BE2C (cell line): Measurements from ENCODE around the gene PFDN1.

Source experiments
- DNase-seq: peaks from one replicate; pipeline ENCODE4 v3.0.0-alpha.2; 2020
- H3K27me3 ChIP-seq: fragments of 250-450 bp; sonication (Bioruptor Pico); 2 replicates; pipeline ENCODE4 v1.5.1; 2020; ENCODE audit warnings: mild to moderate bottlenecking
- H3K36me3 ChIP-seq: fragments of 250-450 bp; sonication (Bioruptor Pico); 2 replicates; pipeline ENCODE4 v1.5.1; 2020; ENCODE audit warnings: mild to moderate bottlenecking
- H3K4me1 ChIP-seq: fragments of 250-450 bp; sonication (Bioruptor Pico); 2 replicates; pipeline ENCODE4 v1.5.1; 2020
- H3K4me3 ChIP-seq: 2 replicates; pipeline ENCODE4 v1.5.1; 2011; ENCODE audit warnings: low read depth, low read length
- H3K9me3 ChIP-seq: fragments of 250-450 bp; sonication (Bioruptor Pico); 2 replicates; pipeline ENCODE4 v1.5.1; 2020
- TF ChIP-seq, protein P1 (sequence below): IDR thresholded peaks from 2 replicates; pipeline ENCODE4 v1.5.1; 2012; ENCODE audit warnings: mild to moderate bottlenecking, low read depth, low read length

PFDN1 gene

DNA sequence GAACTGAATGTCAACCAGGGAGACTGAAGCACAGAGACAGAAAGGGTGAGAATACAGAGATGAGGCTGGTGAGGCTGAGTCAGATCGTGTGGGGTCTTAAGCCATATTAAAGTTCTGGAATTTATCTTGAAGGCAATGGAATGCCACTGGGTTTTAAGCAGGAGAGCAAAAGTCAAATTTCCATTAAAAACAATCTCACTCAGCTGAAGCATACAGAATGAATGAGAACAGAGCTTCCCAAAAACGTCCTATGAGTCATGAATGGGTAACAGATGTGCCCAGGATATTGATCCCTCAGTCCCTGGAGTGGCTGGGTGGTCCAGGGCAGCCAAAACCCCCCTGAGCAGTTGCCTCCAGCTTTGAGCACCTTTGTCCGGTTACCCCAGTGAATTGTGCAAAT lies 44.9 kb downstream of the PFDN1 start:
- H3K36me3 ChIP-seq: peaks cover 14% of the 10 kb centered on the region
- 0 out of 2 replicates have a peak, but pooled peaks cover 5% of the 10 kb centered on the region for H3K9me3 ChIP-seq
- no peak overlapping the region for H3K4me3 ChIP-seq
- TF ChIP-seq, protein P1, sequence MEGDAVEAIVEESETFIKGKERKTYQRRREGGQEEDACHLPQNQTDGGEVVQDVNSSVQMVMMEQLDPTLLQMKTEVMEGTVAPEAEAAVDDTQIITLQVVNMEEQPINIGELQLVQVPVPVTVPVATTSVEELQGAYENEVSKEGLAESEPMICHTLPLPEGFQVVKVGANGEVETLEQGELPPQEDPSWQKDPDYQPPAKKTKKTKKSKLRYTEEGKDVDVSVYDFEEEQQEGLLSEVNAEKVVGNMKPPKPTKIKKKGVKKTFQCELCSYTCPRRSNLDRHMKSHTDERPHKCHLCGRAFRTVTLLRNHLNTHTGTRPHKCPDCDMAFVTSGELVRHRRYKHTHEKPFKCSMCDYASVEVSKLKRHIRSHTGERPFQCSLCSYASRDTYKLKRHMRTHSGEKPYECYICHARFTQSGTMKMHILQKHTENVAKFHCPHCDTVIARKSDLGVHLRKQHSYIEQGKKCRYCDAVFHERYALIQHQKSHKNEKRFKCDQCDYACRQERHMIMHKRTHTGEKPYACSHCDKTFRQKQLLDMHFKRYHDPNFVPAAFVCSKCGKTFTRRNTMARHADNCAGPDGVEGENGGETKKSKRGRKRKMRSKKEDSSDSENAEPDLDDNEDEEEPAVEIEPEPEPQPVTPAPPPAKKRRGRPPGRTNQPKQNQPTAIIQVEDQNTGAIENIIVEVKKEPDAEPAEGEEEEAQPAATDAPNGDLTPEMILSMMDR: no peak
- no peak for DNase-seq
- H3K4me1 ChIP-seq: peaks cover 9% of the 10 kb centered on the region
- H3K27me3 ChIP-seq: no peaks in the 10 kb centered on the region

DNA sequence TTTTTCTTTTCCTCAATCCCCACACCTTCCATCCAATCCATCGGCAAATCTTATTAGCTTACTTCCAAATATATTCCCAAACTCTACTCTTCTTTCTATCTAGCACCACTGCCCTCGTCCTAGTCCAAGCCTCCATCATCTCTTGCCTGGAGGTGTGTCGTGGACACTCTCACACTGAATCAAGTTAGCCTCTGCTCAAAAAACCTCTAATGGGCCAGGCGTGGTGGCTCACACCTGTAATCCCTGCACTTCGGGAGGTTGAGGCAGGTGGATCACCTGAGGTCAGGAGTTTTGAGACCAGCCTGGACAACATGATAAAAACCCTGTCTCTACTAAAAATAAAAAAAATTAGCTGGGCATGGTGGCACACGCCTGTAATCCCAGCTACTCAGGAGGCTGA lies 46.2 kb downstream of the PFDN1 start:
- peaks cover 14% of the 10 kb centered on the region for H3K36me3 ChIP-seq
- H3K4me1 ChIP-seq: peaks cover 4% of the 10 kb centered on the region
- no peak for DNase-seq
- H3K27me3 ChIP-seq: no peaks in the 10 kb centered on the region
- TF ChIP-seq, protein P1: no peak
- H3K4me3 ChIP-seq: no peak overlapping the region
- 0 out of 2 replicates have a peak, but pooled peaks cover 5% of the 10 kb centered on the region for H3K9me3 ChIP-seq

DNA sequence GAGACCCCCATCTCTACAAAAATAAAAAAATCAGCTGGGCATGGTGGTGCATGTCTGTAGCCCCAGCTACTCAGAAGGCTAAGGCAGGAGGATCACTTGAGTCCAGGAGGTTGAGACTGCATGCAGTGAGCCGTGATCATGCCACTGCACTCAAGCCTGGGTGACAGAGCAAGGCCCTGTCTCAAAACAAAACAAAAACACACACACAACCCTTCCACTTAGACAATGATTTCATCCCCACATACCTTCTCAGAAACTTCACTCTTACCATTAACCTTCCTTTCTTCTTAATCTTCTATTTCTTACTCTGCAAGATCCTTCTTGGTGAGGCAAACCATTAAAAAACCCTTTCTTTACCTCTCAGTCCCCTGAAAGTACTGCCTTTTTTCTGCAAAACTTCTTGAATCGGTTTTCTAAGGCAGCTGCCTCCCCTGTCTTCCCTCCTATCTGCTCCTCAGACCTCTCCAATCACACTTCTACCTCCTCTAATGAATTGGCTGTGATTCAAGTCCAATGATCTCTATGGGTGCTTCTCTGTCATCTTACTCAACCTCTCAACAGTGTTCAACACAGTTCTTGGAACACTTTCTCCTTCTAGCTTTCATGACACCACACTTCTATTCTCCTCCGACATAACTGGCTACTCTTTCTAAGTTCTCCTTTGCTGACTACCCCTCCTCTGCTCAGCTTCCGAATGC lies 47.3 kb downstream of the PFDN1 start:
- H3K9me3 ChIP-seq: 0 out of 2 replicates have a peak, but pooled peaks cover 5% of the 10 kb centered on the region
- TF ChIP-seq, protein P1: no peak

DNA sequence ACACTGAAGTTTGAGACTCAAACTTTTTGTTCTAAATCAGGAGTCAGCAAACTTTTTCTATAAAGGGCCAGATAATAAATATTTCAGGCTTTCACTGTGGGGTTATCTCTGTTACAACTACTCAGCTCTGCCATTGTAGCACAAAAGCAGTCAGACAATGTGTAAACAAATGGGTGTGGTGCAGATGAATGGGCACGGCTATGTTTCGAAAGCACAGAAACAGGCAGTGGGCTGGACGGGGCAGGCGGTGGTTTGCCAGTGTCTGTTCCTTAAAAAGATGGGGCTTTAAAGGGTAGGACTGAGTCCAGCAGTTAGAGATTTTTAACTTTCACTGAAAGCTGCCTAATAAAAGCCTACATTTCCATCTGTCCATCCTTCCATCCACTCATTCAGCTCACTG lies 48.9 kb downstream of the PFDN1 start:
- Histone ChIP-seq H3K36me3 (peaks cover 1% of the 10 kb centered on the region; the same call in 1 of the 2 replicates), H3K9me3 (no peaks in the 10 kb centered on the region), H3K4me3 (no peak overlapping the region), H3K4me1 (no peaks in the 10 kb centered on the region), H3K27me3 (no peaks in the 10 kb centered on the region)
- TF ChIP-seq, protein P1: no peak
- no peak for DNase-seq

More for the DNA sequence above, 47.3 kb downstream of the PFDN1 start:
- H3K4me3 ChIP-seq: no peak overlapping the region
- H3K4me1 ChIP-seq: no peaks in the 10 kb centered on the region
- no peak for DNase-seq
- H3K27me3 ChIP-seq: no peaks in the 10 kb centered on the region
- peaks cover 13% of the 10 kb centered on the region for H3K36me3 ChIP-seq

DNA sequence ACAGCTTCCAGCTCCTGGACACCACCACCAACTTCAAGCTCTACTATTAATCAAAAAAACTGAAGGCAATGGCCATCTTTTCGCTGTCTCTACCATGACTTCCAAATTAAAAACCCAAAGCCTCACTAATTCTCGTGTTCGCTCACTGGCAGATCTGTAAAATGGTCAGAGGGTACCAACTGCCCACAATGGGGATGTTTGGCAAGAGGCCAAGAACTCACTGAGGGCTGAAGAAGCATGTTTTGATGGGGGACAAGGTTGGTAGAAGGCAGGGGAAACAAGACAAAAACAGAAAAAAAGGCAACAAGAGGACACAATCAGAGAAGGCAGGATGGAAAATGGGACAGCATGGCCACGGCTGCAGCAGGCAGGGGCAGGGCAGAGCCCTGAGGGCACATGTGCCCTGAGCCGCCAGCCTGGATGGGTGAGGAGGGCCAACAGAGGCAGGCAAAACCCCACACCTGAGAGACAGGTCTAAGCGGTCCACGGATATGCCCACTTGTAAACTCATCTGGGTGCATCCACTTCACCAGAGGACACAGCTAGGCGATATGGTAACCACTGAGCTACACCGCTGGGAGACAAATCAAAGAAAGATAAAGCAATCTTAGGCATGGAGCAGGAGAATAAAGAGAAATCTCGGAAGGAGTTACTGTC lies 50.3 kb downstream of the PFDN1 start:
- no peaks in the 10 kb centered on the region for H3K27me3 ChIP-seq
- H3K9me3 ChIP-seq: no peaks in the 10 kb centered on the region
- no peak overlapping the region for H3K4me3 ChIP-seq
- H3K4me1 ChIP-seq: no peaks in the 10 kb centered on the region
- no peaks in the 10 kb centered on the region for H3K36me3 ChIP-seq
- TF ChIP-seq, protein P1: no peak
- no peak for DNase-seq

DNA sequence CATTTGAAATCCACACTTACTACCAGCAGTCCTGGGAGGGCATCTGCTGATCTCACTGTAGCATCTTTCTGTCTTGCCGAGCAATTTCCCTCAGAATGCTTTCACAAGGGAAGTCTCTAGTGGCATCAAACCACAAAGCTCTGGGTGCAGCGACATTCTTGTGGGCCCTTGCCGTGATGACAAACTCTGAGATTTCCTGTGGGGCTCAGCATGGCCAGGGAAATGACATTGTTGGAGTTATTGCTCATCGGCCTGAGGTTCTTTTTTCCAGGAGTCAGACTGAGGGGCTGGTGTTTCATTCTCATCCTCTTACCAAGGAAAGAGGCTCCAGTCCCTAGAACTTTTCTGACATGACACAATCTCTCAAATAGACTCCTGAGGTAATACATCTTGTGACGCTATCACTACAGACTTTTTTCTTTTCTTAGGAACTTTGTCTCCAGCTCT lies 51.4 kb downstream of the PFDN1 start:
- Histone ChIP-seq H3K9me3 (no peaks in the 10 kb centered on the region), H3K36me3 (no peaks in the 10 kb centered on the region), H3K4me1 (no peaks in the 10 kb centered on the region), H3K4me3 (no peak overlapping the region), H3K27me3 (no peaks in the 10 kb centered on the region)
- no peak for DNase-seq
- TF ChIP-seq, protein P1: no peak
